NOMO-1 (cell line): ENCODE measurements around the gene TMEM115.

Source experiments
- DNase-seq, 2 experiments: peaks; one replicate each; lab custom pipeline; 2025; ENCODE audit not compliant: unreplicated experiment in 2 of 2; lab: John Stamatoyannopoulos, UW

The TMEM115 gene

DNA sequence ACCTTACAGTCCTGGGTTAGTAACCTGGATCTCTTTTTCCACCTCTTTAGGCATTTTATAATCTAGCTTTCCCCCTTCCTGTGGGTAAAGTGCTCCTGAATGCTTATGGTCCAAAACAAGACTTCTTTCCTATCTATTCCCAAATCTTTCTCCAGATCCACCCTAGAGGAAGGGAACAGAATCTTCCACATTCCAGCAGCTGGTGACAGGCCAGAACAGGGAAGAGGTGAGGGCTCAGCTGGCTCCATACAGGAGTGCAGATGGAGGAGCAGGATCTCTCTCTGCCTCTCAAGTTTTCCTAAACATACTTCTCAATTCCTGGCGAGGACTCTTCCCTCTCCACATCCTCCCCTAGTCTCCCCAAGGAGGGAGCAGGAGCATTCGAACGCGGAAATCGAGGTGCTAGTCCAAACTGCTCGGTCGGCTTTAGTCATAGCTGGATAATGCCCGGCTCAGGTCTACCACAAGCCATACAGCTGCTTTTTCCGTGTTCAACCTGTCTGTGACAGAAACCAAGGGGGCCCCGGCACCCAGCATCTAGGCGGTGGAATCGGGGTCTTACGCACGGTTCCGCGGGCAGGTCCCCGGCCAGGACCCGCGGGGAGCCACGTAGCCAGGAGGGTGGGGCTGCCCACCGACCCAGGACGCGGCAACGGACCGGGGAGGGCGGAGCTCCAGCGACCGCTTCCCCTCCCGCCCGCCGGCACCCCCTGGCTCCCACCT is 22.7 kb downstream of the TMEM115 start:
- DNase-seq = no peak

DNA sequence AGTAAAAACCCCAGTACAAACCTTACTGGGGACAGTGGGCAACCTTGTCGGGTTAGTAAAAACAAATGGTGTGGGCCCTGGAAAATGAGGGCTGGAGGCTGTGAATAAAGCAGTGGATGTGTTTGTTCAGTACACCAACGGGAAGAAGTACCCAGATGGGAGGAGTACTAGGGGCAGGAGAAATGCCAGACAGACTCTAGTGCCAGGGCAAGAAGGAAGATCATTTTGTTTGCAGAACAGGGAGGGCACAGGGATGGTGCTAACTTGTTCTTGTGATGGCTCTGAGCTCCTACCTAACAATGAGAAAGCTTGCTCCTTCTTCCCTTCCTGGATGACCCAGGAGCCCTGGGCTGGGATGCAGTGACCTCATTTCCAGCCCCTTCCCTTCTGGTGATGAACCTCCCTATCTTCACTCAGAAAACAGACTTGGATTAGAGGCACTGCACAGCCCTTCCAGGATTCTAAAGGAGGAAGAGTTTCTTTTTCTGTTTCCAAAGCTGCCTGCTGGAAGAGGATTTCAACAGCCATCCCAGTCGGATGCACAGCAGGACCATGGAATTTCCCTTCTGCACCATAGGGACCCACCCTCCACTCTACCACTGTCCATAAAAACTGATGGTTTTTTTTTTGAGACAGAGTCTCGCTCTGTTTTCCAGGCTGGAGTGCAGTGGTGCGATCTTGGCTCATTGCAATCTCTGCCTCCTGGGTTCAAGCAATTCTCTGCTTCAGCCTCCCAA is 24.8 kb downstream of the TMEM115 start:
- DNase-seq = no peak

GRCh38 chr3:50333744-50334328 is 25.5 kb downstream of the TMEM115 start:
- no peak for DNase-seq

DNA sequence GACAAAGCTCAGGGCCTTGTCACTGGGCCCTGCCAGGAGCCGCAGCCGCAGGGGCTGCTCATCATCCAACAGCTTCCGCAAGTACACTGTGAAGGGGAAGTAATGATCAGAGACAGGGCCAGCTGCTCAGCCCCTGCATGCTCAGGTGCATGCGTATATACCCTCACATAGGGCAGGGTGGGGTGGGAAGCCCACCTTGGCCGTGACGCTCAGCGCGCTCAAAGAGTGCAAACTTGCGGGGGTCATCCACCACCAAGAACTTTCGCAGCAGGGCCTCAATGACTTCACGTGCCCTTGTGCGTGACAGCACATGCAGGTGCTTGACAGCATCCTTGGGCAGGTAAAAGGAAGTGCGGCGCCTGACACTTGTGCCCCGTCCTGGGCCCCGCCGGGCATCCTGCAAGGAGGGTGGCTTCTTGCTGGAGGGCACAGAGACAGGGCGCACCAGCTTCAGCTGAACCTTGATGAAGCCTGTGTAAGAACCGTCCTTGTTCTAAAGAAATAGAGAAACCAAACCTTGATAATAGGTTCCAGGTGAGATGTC is 27.9 kb downstream of the TMEM115 start:
- DNase-seq = no peak

GRCh38 chr3:50330330-50330729 is 29.0 kb downstream of the TMEM115 start:
- no peak for DNase-seq

DNA sequence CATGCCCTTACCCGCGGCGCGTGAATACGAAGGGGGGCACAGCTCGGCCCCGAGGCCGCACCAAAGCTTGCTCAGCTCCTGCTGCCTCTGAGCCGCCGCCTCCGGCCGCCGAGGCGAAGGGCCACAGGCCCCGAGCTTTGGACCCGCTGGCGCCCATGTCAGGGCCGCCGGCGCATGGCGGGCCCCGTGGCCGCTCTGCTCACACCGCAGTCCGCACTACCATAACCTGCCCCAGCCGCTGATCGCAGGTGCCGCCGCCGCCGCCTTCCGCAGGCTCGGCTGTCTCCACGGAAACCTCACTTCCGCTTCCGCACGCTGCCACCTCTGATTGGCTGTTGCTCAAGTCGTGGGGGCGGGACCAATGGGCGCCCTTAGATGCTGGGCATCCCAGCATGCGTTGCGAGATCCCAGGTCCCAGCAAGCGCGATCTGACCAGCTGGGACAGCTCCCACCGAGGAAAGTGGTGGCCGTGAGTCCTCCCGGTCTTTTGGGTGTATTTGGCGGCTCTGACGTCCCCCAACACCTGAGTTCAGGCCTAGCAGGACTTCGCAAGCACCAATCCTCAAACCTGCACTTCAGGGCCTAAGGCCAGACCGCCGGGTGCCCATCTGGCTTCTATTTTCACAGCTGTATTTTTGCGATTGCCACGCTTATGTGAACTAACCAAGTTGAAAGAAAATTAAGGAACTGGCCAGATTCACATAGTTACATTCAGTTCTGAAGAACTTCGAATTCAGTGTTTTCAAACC is 31.2 kb downstream of the TMEM115 start, which contains the start of gene TUSC2:
Gene TUSC2, minus strand, starts transcription at position 281 of the 749 bp plus-strand sequence. Its CDS starts 124 bp downstream, at position 157.
- DNase-seq = peak; percentile 94

DNA sequence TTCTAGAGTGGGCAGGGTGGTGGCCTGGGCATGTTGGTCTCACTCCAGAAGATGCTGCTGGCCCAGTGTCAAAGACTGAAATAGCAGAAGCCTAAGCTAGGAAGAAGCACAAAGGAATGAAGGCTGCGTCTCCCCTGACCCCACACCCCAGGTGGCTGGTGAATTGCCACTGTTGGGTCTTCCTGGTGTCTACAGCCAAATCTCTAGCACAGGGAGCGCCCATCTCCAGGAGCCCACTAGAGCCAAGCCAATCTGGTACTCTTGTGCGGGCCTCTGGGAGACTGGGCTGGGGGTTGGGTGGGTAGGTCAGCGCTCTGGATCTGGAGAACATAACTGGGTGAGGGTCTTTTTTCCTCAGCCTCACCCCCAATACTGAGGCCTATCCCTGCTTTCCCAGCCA is 32.2 kb downstream of the TMEM115 start:
- no peak for DNase-seq

DNA sequence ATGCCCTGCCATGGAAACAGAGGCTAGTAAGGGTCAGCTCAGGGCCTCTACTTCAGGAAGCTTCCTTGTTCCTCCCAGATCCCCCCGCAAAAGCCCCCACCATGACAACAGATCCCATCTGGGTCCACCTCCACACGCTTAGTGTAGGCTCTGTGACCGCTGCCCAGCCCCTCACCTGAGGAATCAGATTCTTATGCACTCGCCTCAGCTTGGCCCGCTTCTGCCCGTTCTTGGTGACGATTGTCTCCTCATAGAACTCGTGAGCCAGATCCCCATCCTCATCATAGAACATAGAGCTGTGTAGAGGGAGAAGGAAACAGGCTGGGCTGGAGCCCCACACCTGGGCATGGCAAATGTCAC is 33.2 kb downstream of the TMEM115 start:
- DNase-seq = no peak

DNA sequence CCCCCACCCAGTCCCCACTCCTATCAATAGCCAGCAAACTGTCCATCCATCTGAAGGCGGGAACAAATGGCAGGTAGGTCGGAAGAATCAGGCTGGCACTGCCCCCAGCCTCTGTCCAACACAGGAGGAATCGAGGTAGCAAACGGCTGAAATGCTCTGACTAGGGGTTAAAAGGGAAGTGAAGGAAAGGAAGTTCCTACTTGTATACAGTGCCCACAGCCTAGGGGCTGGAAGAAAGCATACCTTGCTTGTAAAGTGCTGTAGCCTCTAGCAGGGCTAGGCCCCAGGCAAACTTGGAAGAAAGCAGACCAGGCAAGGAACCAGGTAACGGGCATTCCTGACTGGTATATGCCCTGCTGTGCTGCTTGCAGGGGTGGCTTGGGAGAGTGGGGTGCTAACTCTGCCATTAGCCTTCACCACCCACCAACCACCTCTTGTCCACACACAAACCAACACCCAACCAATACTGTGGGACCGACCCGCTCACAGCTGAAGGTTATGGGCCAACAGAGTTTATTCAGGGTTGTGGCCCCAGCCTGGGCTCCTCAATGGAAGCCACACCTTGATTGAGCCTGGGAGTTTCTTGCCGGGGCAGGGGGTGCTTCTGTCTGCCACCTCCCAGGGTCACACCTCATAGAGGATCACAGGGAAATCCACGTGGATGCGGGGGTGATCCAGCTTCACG is 33.7 kb downstream of the TMEM115 start:
- no peak for DNase-seq

DNA sequence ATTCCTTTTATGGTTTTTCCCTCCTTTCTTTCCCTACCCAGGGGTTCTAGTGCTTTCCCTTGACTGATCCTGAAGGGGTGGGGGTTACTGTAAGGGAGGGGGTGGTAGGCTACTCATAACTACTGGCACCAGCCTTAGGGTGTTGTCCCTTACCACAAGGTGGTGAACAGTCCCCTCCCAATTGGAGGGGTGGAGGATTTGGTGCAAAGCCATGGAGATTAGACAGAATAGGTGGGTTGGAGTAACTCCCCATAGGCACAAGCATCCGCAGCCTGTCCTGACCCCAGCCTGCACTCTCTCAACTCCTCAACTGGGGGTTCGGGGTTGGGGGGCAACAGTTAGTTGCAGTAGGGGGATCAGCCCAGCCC is 34.2 kb downstream of the TMEM115 start:
- DNase-seq = no peak

GRCh38 chr3:50324351-50325112 is 34.8 kb downstream of the TMEM115 start:
- DNase-seq = peak; percentile 4 to 52

GRCh38 chr3:50323614-50324199 is 35.6 kb downstream of the TMEM115 start:
- no peak for DNase-seq

DNA sequence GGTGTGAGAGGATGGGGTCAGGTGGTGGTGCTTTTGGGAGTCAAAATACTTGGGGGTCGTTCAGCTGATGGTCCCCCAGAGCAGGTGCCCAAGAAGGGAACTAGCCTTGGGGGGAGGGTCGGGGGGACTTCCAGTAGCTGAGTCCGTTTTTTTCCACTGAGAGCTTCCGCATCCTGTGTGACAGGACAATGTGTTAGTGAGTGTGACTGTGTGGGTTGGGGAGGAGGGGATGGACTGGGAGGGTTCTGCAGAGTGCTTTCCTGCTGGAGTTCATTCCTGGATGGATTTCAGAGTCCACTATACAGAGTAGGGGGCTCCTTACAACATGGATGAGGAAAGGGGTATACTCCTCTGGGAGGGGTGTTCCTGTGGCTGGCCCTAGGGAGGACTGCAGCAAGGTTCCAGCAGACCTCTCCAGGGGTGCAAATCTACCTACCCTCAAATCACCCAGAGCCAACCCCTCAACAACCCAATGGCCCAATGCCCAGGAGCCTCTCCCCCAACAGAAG is 36.2 kb downstream of the TMEM115 start:
- DNase-seq = no peak

DNA sequence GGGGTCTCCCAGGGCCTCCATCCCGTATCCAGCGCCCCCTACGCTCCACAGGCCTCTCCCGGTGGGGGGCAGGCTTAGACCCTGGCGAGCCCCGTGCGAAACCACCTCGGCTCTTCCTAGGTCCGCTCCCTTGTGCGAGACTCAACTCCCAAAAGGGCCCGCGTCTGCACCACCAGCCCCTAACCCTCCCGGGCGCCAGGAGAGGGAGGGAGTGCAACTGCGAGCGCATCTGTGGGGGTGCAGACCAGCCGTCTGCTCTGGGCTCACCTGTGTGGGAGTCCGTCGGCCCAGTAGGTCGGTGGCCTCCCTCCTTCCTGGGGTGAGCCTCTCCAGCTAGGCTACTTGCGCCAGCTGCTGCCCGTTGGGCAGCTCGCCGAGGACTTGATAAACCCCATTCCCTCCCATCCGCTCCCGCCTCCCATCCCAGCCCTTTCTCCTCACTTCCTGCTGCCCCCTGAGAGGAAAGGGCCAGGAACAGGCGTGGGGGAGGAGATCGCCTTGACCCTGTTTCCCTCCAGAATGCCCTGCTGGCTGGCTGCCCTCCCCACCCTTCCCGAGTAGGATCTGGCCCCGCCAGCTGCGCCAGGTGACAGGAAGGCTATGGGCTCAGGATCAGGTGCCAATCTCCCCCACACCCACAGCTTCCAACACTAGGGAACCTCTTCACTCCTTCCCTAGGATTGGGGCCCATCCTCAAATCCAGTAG is 36.8 kb downstream of the TMEM115 start, which contains the start of gene HYAL2:
Gene HYAL2, minus strand, starts transcription at position 360 of the 706 bp plus-strand sequence. CDS start 2,256 bp downstream, outside the sequence.
- DNase-seq = no peak

DNA sequence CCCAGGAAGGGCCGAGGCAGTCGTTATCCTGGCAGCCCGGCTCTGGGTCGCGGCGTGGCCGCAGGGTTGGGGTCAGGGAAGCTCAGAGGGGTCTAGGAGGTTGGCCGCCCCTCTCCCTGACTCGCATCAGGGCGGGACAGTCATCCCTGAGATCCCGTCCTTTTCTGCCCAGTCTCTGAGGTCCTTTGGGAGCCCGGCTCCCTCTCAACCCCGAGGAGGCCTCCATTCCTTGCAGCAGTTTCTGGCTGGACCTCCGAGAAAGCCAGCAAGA is 37.3 kb downstream of the TMEM115 start:
- DNase-seq = no peak

DNA sequence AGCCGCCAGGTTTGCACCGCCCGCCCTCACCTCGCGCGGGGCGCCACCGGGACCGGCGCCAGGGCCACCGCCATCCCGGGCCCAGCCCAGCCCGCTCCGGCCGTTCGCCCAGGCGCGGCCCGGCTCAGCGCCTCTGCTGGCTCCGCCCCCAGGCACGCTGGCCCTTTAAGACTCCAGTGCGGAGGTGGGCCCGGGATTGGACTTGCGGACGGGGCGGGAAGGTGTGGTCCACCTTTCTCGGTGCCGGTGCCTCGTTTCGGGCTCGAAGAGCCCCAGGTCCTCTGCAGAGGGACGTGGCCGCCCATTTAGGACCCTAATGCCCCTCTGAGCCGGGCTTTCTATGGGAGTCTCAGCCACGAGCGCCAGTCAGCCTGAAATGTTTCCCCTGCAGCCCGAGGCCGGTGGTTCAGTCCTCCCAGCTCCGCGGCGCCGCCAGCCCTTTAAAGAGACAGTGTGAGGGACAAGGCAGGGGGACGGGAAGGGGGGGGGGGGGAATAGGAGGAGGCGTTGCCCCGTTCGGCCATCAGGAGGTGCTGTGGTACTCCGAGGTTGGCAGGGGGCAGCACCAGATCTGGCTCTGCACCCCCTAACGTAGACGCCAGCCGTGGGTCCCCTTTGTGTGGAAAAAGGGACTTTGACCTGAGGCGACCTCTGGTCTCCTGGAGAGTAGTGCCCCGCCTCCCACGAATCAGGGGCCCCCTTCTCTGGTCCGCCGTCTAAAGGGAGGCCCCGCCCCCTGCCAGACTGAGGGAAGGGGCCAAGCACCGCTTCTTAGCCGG is 37.8 kb downstream of the TMEM115 start:
- DNase-seq = peak; percentile 84 to 90

- peak; percentile 43 to 49 for DNase-seq
Observed at GRCh38 chr3:50320853-50321335, 38.4 kb downstream of the TMEM115 start.
